ENCODE results near the gene LCAT. TPM values are rescaled to one million over a fixed set of nuclear protein-coding genes. Genes with fewer than 3 reads are reported as not detected.

Gene LCAT
- total and polyA plus RNA-seq, 8 donors: 23.9 to 37.6 (median 31.5) TPM

- DNase-seq: no peak
- no peaks in the 10 kb centered on the region for H3K9me3 ChIP-seq
Measured at GRCh38 chr16:67982011-67982696, 38.2 kb upstream of the LCAT start.

DNA sequence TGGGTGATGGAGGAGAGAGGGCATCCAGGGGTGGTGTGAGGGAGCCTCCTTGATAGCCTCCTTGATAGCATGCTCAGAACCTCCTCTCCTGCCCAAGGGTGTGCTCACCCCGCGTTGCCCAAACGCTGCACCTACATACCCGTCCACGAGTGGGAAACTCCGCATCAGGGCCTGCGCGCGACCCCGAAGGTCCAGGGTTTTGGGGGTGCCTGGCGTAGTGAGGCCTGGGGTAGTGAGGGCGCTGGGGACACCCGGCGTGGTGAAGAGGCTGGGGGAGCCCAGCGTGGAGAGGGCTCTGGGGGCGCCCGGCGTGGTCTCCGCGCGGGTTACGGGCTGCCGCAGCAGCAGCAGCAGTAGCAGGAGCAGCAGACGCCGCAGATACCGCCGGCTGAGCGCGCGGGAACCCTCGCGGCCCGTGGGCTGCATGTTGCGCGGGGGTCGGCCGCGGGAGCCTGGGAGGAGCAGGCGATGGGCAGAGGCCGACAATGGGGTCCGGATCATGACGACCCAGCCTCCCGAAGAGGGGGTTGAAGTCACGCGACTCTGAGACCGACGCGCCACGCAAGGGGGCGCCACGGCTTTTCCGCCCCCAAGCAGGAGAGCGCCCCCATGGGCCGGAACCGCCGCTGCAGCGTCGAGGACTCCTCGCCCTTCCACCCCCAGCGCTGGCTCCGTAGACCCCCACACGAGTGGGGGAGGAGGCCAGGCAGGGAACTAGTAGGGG is 36.2 kb upstream of the LCAT start, which contains the start of gene DPEP3:
TSS of gene DPEP3 (minus strand) at position 545 of the 724 bp plus-strand sequence. CDS start at position 426, 119 bp downstream.
- intact Hi-C loops (cut with DNase I): loop anchor here in 1 of 2 donors (10.0 kb wide), 1 partner anchor 65 kb away; no protein-coding TSS in a partner anchor
- H3K4me3 ChIP-seq: no peak within 1 kb of the TSS
- no peak within 1 kb of the TSS for H3K27ac ChIP-seq
- H3K4me1 ChIP-seq: peaks cover 4 to 22% of the 10 kb centered on the region in 2 donors
- DNase-seq (no peak), ATAC-seq (no peak)
- no peaks in the 10 kb centered on the region for H3K36me3 ChIP-seq
- H3K27me3 ChIP-seq: peaks cover 0 to 10% of the 10 kb centered on the region in 2 donors
- TF ChIP-seq, protein P1, sequence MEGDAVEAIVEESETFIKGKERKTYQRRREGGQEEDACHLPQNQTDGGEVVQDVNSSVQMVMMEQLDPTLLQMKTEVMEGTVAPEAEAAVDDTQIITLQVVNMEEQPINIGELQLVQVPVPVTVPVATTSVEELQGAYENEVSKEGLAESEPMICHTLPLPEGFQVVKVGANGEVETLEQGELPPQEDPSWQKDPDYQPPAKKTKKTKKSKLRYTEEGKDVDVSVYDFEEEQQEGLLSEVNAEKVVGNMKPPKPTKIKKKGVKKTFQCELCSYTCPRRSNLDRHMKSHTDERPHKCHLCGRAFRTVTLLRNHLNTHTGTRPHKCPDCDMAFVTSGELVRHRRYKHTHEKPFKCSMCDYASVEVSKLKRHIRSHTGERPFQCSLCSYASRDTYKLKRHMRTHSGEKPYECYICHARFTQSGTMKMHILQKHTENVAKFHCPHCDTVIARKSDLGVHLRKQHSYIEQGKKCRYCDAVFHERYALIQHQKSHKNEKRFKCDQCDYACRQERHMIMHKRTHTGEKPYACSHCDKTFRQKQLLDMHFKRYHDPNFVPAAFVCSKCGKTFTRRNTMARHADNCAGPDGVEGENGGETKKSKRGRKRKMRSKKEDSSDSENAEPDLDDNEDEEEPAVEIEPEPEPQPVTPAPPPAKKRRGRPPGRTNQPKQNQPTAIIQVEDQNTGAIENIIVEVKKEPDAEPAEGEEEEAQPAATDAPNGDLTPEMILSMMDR (IDR thresholded peaks at IDR 0.05): no peak
- H3K9me3 ChIP-seq: no peaks in the 10 kb centered on the region

More at GRCh38 chr16:67982011-67982696, 38.2 kb upstream of the LCAT start:
- peaks cover 4 to 33% of the 10 kb centered on the region in 2 donors for H3K4me1 ChIP-seq
- ATAC-seq: no peak
- no peaks in the 10 kb centered on the region for H3K36me3 ChIP-seq
- peaks cover 0 to 10% of the 10 kb centered on the region in 2 donors for H3K27me3 ChIP-seq
- intact Hi-C loops (cut with DNase I): loop anchor here in 1 of 2 donors (10.0 kb wide), 1 partner anchor 63 kb away; no protein-coding TSS in a partner anchor
- no peak overlapping the region for H3K27ac ChIP-seq
- H3K4me3 ChIP-seq: no peak overlapping the region
- TF ChIP-seq, protein P1 (IDR thresholded peaks at IDR 0.05): no peak

DNA sequence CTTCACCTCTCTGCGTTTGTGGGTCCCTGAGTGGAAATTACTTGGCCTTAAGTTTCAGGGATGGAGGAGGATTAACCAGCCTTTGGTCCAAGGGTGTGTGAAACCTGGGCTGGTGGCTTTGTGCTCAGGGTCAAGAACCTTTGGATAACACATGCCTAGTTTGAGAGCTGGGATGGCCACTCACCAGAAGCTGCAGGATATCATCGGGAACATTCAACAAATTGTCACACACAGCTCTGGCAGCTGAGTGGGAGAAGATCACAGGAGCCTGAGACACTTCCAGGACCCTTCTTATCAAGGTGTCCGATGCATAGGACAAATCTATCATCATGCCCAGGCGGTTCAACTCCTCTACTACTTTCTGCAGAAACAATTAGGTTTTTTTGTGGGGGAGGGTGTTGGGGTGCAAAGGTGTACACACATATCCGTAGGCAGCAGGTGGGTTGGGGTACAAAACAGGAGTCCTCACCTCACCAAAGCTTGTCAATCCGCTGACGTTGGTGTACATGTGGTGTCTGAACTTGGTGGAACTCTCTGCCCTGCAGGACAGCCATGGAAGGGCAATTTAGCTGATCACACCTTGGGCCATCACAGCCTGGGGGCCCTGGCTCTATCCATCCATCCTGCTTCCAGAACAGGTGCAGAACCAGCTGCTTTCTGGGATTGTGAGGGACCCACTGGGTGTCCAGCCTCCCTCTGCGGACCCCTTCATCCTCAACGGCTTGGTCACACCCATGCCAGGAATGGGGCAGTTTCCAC is 33.7 kb upstream of the LCAT start:
- Histone ChIP-seq H3K9me3 (no peaks in the 10 kb centered on the region), H3K4me1 (no peaks in the 10 kb centered on the region), H3K4me3 (no peak overlapping the region), H3K27me3 (peaks cover 0 to 10% of the 10 kb centered on the region in 2 donors), H3K27ac (no peak overlapping the region), H3K36me3 (no peaks in the 10 kb centered on the region)
- ATAC-seq (no peak), DNase-seq (no peak)
- intact Hi-C loops (cut with DNase I): no loop called here
- TF ChIP-seq, protein P1 (IDR thresholded peaks at IDR 0.05): no peak

GRCh38 chr16:67977005-67977404 is 33.1 kb upstream of the LCAT start:
- DNase-seq (no peak), ATAC-seq (no peak)
- Histone ChIP-seq H3K36me3 (no peaks in the 10 kb centered on the region), H3K27me3 (peaks cover 0 to 10% of the 10 kb centered on the region in 2 donors), H3K27ac (no peak overlapping the region), H3K9me3 (no peaks in the 10 kb centered on the region), H3K4me1 (no peaks in the 10 kb centered on the region), H3K4me3 (no peak overlapping the region)
- TF ChIP-seq, protein P1 (IDR thresholded peaks at IDR 0.05): no peak
- intact Hi-C loops (cut with DNase I): no loop called here

All from left lung (tissue), 10 donors.